K562 (cell line): ENCODE data around the gene CRYBG2. TPM values are rescaled to one million over a fixed set of nuclear protein-coding genes. Genes with fewer than 3 reads are reported as not detected.

Experiments used
- ATAC-seq: fragments of 200-7000 bp; cut with Tn5 transposase; 3 replicates; pipeline ENCODE4 v1.9.1; 2020; ENCODE audit warnings: moderate library complexity
- BruUV-seq: library from RNA; stranded (reverse); fragments of 400-500 nt; replicated peaks from 2 replicates; lab custom pipeline; 2021; lab: Mats Ljungman, UMichigan
- CTCF ChIA-PET: fragments of 300-600 bp; formaldehyde crosslinking; extraction: SDS; loops from one replicate; lab custom pipeline; 2021; ENCODE audit warnings: low intra/inter-chr PET ratio; lab: Yijun Ruan, JAX
- POLR2A ChIA-PET: fragments of 300-600, 350-650 bp; sonication (Branson Sonifier 250); formaldehyde crosslinking; extraction: SDS; loops from one replicate; lab custom pipeline; 2021; ENCODE audit warnings: antibody characterized with exemption, inconsistent platforms; lab: Yijun Ruan, JAX
- DNase-seq, 4 experiments: peaks; one replicate each; pipeline versions ENCODE4 v3.0.0 to v3.0.0-alpha.2; 2011 to 2018; ENCODE audit warnings: low spot score in 3 of 4, mixed read lengths in 3 of 4; ENCODE audit errors: extremely low read depth in 1 of 4
- FAIRE-seq: peaks from 2 replicates; lab custom pipeline; 2011; peaks lifted over from hg19 to GRCh38; lab: Jason Lieb, UNC
- H2AFZ ChIP-seq: 2 replicates; pipeline ENCODE4 v1.6.0; 2011; ENCODE audit warnings: low read depth, low read length, control low read depth, inconsistent platforms
- H3K27ac ChIP-seq: fragments of 200-600 bp; 3 replicates; pipeline ENCODE4 v1.8.0; 2011; ENCODE audit warnings: low read depth, mild to moderate bottlenecking, control low read depth, inconsistent platforms, low read length, moderate library complexity, mixed read lengths; ENCODE audit errors: extremely low read depth
- H3K27me3 ChIP-seq, 2 experiments: fragments of 300-600 bp in 1 of 2; 2 replicates in 1 of 2; 3 replicates in 1 of 2; pipeline versions ENCODE4 v1.6.0 to v1.8.0; 2011; ENCODE audit warnings: inconsistent platforms in 2 of 2, low read length in 2 of 2, mild to moderate bottlenecking in 1 of 2, mixed read lengths in 1 of 2, moderate library complexity in 1 of 2; ENCODE audit not compliant: control insufficient read depth in 2 of 2, insufficient read depth in 2 of 2
- H3K36me3 ChIP-seq: fragments of 300-600 bp; 3 replicates; pipeline ENCODE4 v1.8.0; 2011; ENCODE audit warnings: mild to moderate bottlenecking, low read length, inconsistent platforms; ENCODE audit not compliant: control insufficient read depth, insufficient read depth
- H3K4me1 ChIP-seq, 2 experiments: fragments of 200-600 bp in 1 of 2; replicated peaks in 1 of 2; 2 replicates in 1 of 2; 3 replicates in 1 of 2; pipeline versions ENCODE4 v1.5.1 to v1.8.0; 2011; ENCODE audit warnings: inconsistent platforms in 2 of 2, low read length in 2 of 2, mild to moderate bottlenecking in 1 of 2, mixed read lengths in 1 of 2, moderate library complexity in 1 of 2; ENCODE audit not compliant: control insufficient read depth in 2 of 2, insufficient read depth in 2 of 2
- H3K4me2 ChIP-seq: 2 replicates; pipeline ENCODE4 v1.6.1; 2011; ENCODE audit warnings: low read length, control low read depth, inconsistent platforms, mixed read lengths; ENCODE audit not compliant: insufficient read depth
- H3K4me3 ChIP-seq: fragments of 200-600 bp; sonication (generic), shearing (Covaris generic); 2 replicates; pipeline ENCODE4 v1.5.1; 2016; ENCODE audit warnings: control low read depth, inconsistent platforms
- H3K79me2 ChIP-seq: fragments of 200-600 bp; 3 replicates; pipeline ENCODE4 v1.8.0; 2011; ENCODE audit warnings: low read length, inconsistent platforms; ENCODE audit not compliant: control insufficient read depth, insufficient read depth
- H3K9ac ChIP-seq, 2 experiments: 2 replicates each; pipeline versions ENCODE4 v1.6.0 to v1.6.1; 2011; ENCODE audit warnings: low read depth in 2 of 2, low read length in 2 of 2, control low read depth in 1 of 2, inconsistent platforms in 1 of 2, mild to moderate bottlenecking in 1 of 2, mixed read lengths in 1 of 2; ENCODE audit not compliant: insufficient read depth in 1 of 2
- H3K9me1 ChIP-seq: one replicate; pipeline ENCODE4 v1.6.0; 2011; ENCODE audit warnings: inconsistent platforms, mild to moderate bottlenecking, low read length, moderate library complexity; ENCODE audit not compliant: control insufficient read depth, insufficient read depth
- H3K9me3 ChIP-seq: replicated peaks from 2 replicates; pipeline ENCODE4 v1.5.1; 2011; ENCODE audit warnings: low read depth, low read length, inconsistent platforms; ENCODE audit not compliant: control insufficient read depth, insufficient read depth
- H4K20me1 ChIP-seq: replicated peaks from 2 replicates; pipeline ENCODE4 v1.6.1; 2011; ENCODE audit warnings: low read length, inconsistent platforms, mixed read lengths; ENCODE audit not compliant: control insufficient read depth, insufficient read depth
- BCOR ChIP-seq: fragments of 450-650 bp; IDR thresholded peaks from 2 replicates; pipeline ENCODE4 v1.6.1; 2016
- ELF4 ChIP-seq: fragments of 450-650 bp; formaldehyde crosslinking; IDR thresholded peaks from 2 replicates; pipeline ENCODE4 v1.4.0; 2022; ENCODE audit warnings: missing genetic modification characterization
- MYBL2 ChIP-seq, 2 experiments: fragments of 450-650 bp in 1 of 2; sonication (generic) in 1 of 2; formaldehyde crosslinking in 1 of 2; IDR thresholded peaks; 2 replicates each; pipeline versions ENCODE4 v1.6.1 to v1.8.1; 2017 to 2022; ENCODE audit warnings: borderline replicate concordance in 1 of 2, inconsistent platforms in 1 of 2, low read depth in 1 of 2, mild to moderate bottlenecking in 1 of 2, missing genetic modification reagents in 1 of 2, moderate library complexity in 1 of 2
- MYNN ChIP-seq, 2 experiments: sonication (generic); formaldehyde crosslinking in 1 of 2; IDR thresholded peaks; 2 replicates each; pipeline versions ENCODE4 v1.5.0 to v1.6.1; 2016 to 2020; ENCODE audit warnings: antibody characterized with exemption in 1 of 2, missing genetic modification reagents in 1 of 2
- NKRF ChIP-seq: fragments of 450-650 bp; IDR thresholded peaks from 2 replicates; pipeline ENCODE4 v1.6.1; 2016; ENCODE audit warnings: borderline replicate concordance
- PML ChIP-seq: IDR thresholded peaks from 2 replicates; pipeline ENCODE4 v1.6.1; 2012; ENCODE audit warnings: low read length, inconsistent platforms
- RBM25 ChIP-seq: fragments of 200-400 bp; formaldehyde crosslinking; IDR thresholded peaks from 2 replicates; pipeline ENCODE4 v1.6.1; 2018; ENCODE audit warnings: low read length, low read depth, moderate library complexity; ENCODE audit not compliant: severe bottlenecking
- SFPQ ChIP-seq: fragments of 200-400 bp; formaldehyde crosslinking; IDR thresholded peaks from 2 replicates; pipeline ENCODE4 v1.6.1; 2017; ENCODE audit warnings: mild to moderate bottlenecking, low read depth, low read length, moderate library complexity
- ZFP36 ChIP-seq: fragments of 150-350 bp; IDR thresholded peaks from 2 replicates; pipeline ENCODE4 v1.6.1; 2018; ENCODE audit warnings: low read length, low read depth; ENCODE audit not compliant: partially characterized antibody
- ZNF146 ChIP-seq: IDR thresholded peaks from one replicate; pipeline ENCODE4 v1.6.1; 2018; ENCODE audit warnings: missing compliant biosample characterization; ENCODE audit not compliant: unreplicated experiment
- ZNF778 ChIP-seq: fragments of 450-650 bp; formaldehyde crosslinking; IDR thresholded peaks from 2 replicates; pipeline ENCODE4 v1.4.0; 2020; ENCODE audit warnings: mild to moderate bottlenecking, moderate library complexity
- WGBS: fragments of 100-300 bp; shearing (Covaris generic); methylation state at CpG from one replicate; pipeline ENCODE4 v1.1.6; 2016; ENCODE audit warnings: low coverage, mixed read lengths; ENCODE audit not compliant: insufficient coverage; ENCODE audit errors: missing lambda C conversion rate; 5-methylcytosine and 5-hydroxymethylcytosine counted together
- in situ Hi-C: fragments of 300-500 bp; cut with MboI; formaldehyde crosslinking; loops from 4 replicates; pipeline ENCODE4 v1.15.0; 2018; ENCODE audit warnings: inconsistent platforms, mixed read lengths
- intact Hi-C: fragments of 100-400 bp; cut with micrococcal nuclease; formaldehyde crosslinking; loops from 2 replicates; pipeline ENCODE4 v1.14.2; 2022
- polyA plus RNA-seq, 8 experiments: library from polyadenylated mRNA; depleted of rRNA in 4 of 8; stranded (reverse) in 5 of 8; unstranded in 3 of 8; fragments of >200 nt; fragmentation: Nextera tagmentation in 2 of 8; fragmentation: Illumina TruSeq in 1 of 8; extraction: Ambion mirVana in 2 of 8; extraction: Trizol in 1 of 8; gene quantifications; 2 replicates each; pipeline versions ENCODE4 v1.2.1 to v1.2.3, GENCODE V29; 2011 to 2014; ENCODE audit warnings: inconsistent platforms in 1 of 8, missing spikeins in 1 of 8
- total RNA-seq, 7 experiments: library from RNA; depleted of rRNA in 6 of 7; stranded (reverse); fragments of >200 nt in 6 of 7; fragmentation: Illumina TruSeq in 2 of 7; extraction: Trizol in 2 of 7; gene quantifications; 2 replicates each; pipeline versions ENCODE4 v1.2.1 to v1.2.3, GENCODE V29; 2011 to 2021; ENCODE audit warnings: low replicate concordance in 1 of 7

CRYBG2 gene
- total and polyA plus RNA-seq, 9 of the 15 experiments (the other 6 are each of a cell fraction or from before 2014, with no cell fraction given): 0.39 to 8.5 (median 3.7) TPM

- no peaks in the 10 kb centered on the region for H3K36me3 ChIP-seq
- no peak for ATAC-seq
- no peak for FAIRE-seq
- no peaks in the 10 kb centered on the region; a peak in 1 of 5 replicates for H3K27me3 ChIP-seq
- CTCF ChIA-PET: no interaction called here
- intact Hi-C loops: loop anchor here (2.0 kb wide), 2 partner anchors 34 to 42 kb away; no protein-coding TSS in a partner anchor
- H3K79me2 ChIP-seq: no peaks in the 10 kb centered on the region
- H3K4me1 ChIP-seq: peaks cover 6 to 35% of the 10 kb centered on the region in 2 experiments; a peak in 4 of 5 replicates
- no peak overlapping the region for H2AFZ ChIP-seq
- BruUV-seq: no TSS peak
- H3K4me3 ChIP-seq: no peak overlapping the region
- WGBS: 24% methylated on average over 3 of the region's 3 CpGs
- H4K20me1 ChIP-seq: no peaks in the 10 kb centered on the region
- H3K9me3 ChIP-seq: no peaks in the 10 kb centered on the region
- no peak overlapping the region for H3K27ac ChIP-seq
- TF ChIP-seq ZNF146 (CRISPR knock-in tag) (no peak), ZNF778 (CRISPR knock-in tag) (no peak), SFPQ (no peak), RBM25 (peak; percentile 82), PML (no peak), ELF4 (CRISPR knock-in tag) (no peak), BCOR (0 out of 2 replicates have a peak, but pooled peaks have one; percentile 13), NKRF (no peak), MYNN (IDR thresholded peaks at IDR 0.05) (no peak), MYNN (CRISPR knock-in tag; IDR thresholded peaks at IDR 0.05) (no peak), MYBL2 (IDR thresholded peaks at IDR 0.05; ENCODE audit: low read depth) (no peak), MYBL2 (CRISPR knock-in tag; IDR thresholded peaks at IDR 0.05; ENCODE audit: borderline replicate concordance) (no peak), ZFP36 (peak; percentile 20)
- TF ChIP-seq, all 486 proteins: peak for 3
- DNase-seq: no peak
- no peaks in the 10 kb centered on the region for H3K9me1 ChIP-seq
- H3K9ac ChIP-seq: no peak overlapping the region
- POLR2A ChIA-PET: interaction anchor here (0.6 to 1.7 kb wide), 9 partner anchors 12 to 617 kb away, joined by 3 to 9 read pairs (median 4); no protein-coding TSS in a partner anchor
- H3K4me2 ChIP-seq: no peak overlapping the region
- in situ Hi-C loops: no loop called here
Measured at GRCh38 chr1:26362331-26362730, 8.4 kb upstream of the CRYBG2 start.
